Stimulated activated naive CD8-positive, alpha-beta T cell treated with anti-CD3 and anti-CD28 coated beads, Interleukin-15, amount 100 ng/mL, for 72 hours (primary cell): Measurements from ENCODE around the gene EPHB3.

Source experiments
- ATAC-seq: fragments of 150-1000 bp; cut with Tn5 transposase; 2 replicates; pipeline ENCODE4 v1.10.0; 2021; ENCODE audit warnings: mild to moderate bottlenecking, moderate library complexity
- DNase-seq, 2 donors: peaks; one replicate each; pipeline ENCODE4 v3.0.0; 2021 to 2022
- H3K27ac Mint-ChIP-seq, 2 donors: one replicate each; pipeline ENCODE4 v1.8.0; 2022; ENCODE audit warnings: mild to moderate bottlenecking in 2 of 2, mixed read lengths in 2 of 2, moderate library complexity in 2 of 2
- H3K27me3 Mint-ChIP-seq: one replicate; pipeline ENCODE4 v1.8.0; 2022; ENCODE audit warnings: mixed read lengths
- H3K4me1 Mint-ChIP-seq: one replicate; pipeline ENCODE4 v1.8.0; 2022; ENCODE audit warnings: mild to moderate bottlenecking, mixed read lengths
- H3K4me3 Mint-ChIP-seq, 2 donors: one replicate each; pipeline ENCODE4 v1.8.0; 2022; ENCODE audit warnings: mild to moderate bottlenecking in 2 of 2, mixed read lengths in 2 of 2, moderate library complexity in 1 of 2
- H3K9me3 Mint-ChIP-seq, 2 donors: one replicate each; pipeline ENCODE4 v1.8.0; 2022; ENCODE audit warnings: mixed read lengths in 2 of 2

Gene EPHB3

GRCh38 chr3:184561061-184561912 lies at the start of gene EPHB3:
Gene EPHB3 (plus strand): TSS chr3:184561785. CDS start chr3:184562236, 451 bp downstream.
- H3K27ac Mint-ChIP-seq = peak within 1 kb of the TSS; percentile 10 to 66
- H3K4me3 Mint-ChIP-seq = peak within 1 kb of the TSS; percentile 70 to 74
- peak; percentile 95 for DNase-seq
- peaks cover 48% of the 10 kb centered on the region for H3K27me3 Mint-ChIP-seq
- ATAC-seq = peak; percentile 89
- peaks cover 31% of the 10 kb centered on the region for H3K4me1 Mint-ChIP-seq
- H3K9me3 Mint-ChIP-seq = no peaks in the 10 kb centered on the region

- Mint-ChIP-seq H3K27ac (no peak overlapping the region), H3K4me1 (peaks cover 16% of the 10 kb centered on the region), H3K9me3 (no peaks in the 10 kb centered on the region), H3K4me3 (no peak overlapping the region), H3K27me3 (peaks cover 86% of the 10 kb centered on the region)
- ATAC-seq = no peak
- DNase-seq = no peak
Measured at GRCh38 chr3:184512621-184513020, 49.0 kb upstream of the EPHB3 start.

GRCh38 chr3:184513276-184514170 lies 48.1 kb upstream of the EPHB3 start:
- Mint-ChIP-seq H3K9me3 (no peaks in the 10 kb centered on the region), H3K27ac (no peak overlapping the region), H3K4me3 (peak overlapping the region; percentile 62 to 82), H3K4me1 (peaks cover 16% of the 10 kb centered on the region), H3K27me3 (peaks cover 85% of the 10 kb centered on the region)
- DNase-seq = peak; percentile 83 to 84
- peak; percentile 98 for ATAC-seq

DNA sequence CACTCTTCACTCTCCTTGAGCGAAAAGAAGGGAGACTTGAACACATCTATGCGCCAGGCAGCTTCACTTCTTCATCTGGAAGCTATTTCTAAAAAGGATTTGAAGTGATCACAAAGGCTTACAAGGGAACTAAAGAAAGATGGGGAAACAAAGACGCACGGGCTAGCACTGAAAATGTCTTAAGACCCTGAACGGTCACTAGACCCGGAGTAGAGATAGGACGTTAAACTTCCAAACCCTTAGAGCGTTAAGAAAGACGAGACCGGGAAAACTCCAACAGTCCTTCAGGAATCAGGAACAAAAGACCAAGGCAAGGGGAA lies 47.5 kb upstream of the EPHB3 start:
- Mint-ChIP-seq H3K27me3 (peaks cover 83% of the 10 kb centered on the region), H3K4me3 (peak overlapping the region; percentile 62 to 82), H3K9me3 (no peaks in the 10 kb centered on the region), H3K4me1 (peaks cover 16% of the 10 kb centered on the region), H3K27ac (no peak overlapping the region)
- DNase-seq (no peak), ATAC-seq (no peak)

GRCh38 chr3:184523825-184524615 lies 37.6 kb upstream of the EPHB3 start:
- Mint-ChIP-seq H3K4me3 (peak overlapping the region in 1 of 2 donors; percentile 59), H3K27me3 (peaks cover 32% of the 10 kb centered on the region), H3K9me3 (no peaks in the 10 kb centered on the region), H3K27ac (no peak overlapping the region), H3K4me1 (peaks cover 22% of the 10 kb centered on the region)
- DNase-seq (no peak), ATAC-seq (peak; percentile 68)

DNA sequence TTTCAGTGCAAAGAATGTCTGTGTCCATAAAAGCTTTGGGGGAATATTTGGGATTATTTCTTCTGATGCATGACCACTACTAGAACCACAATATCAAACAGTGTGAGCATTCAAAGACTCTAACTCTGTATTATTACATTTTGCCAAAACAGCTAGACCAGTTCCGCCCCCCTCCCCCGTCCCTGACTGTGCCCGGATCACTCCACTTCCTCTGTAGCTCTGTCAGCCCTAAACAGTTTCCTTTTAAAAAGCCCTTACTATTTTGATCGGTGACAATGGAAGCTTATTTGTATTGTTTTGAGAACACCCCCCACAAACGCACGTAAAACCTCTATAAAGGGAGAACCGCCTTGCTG lies 36.6 kb upstream of the EPHB3 start:
- ATAC-seq = peak; percentile 76
- Mint-ChIP-seq H3K27me3 (peaks cover 32% of the 10 kb centered on the region), H3K9me3 (no peaks in the 10 kb centered on the region), H3K4me3 (peak overlapping the region; percentile 90), H3K27ac (peak overlapping the region; percentile 42 to 87), H3K4me1 (peaks cover 22% of the 10 kb centered on the region)
- DNase-seq = no peak

- H3K4me3 Mint-ChIP-seq = peak overlapping the region; percentile 90
- peak; percentile 69 for ATAC-seq
- DNase-seq = peak; percentile 24 to 25
- peak overlapping the region; percentile 42 to 87 for H3K27ac Mint-ChIP-seq
- H3K27me3 Mint-ChIP-seq = peaks cover 32% of the 10 kb centered on the region
- H3K9me3 Mint-ChIP-seq = no peaks in the 10 kb centered on the region
- H3K4me1 Mint-ChIP-seq = peaks cover 22% of the 10 kb centered on the region
Measured at GRCh38 chr3:184525337-184526087, 36.1 kb upstream of the EPHB3 start.

- H3K4me1 Mint-ChIP-seq = peaks cover 22% of the 10 kb centered on the region
- peaks cover 32% of the 10 kb centered on the region for H3K27me3 Mint-ChIP-seq
- H3K27ac Mint-ChIP-seq = peak overlapping the region in 1 of 2 donors; percentile 66
- ATAC-seq = peak; percentile 66
- no peak for DNase-seq
- no peaks in the 10 kb centered on the region for H3K9me3 Mint-ChIP-seq
- peak overlapping the region; percentile 90 for H3K4me3 Mint-ChIP-seq
Measured at GRCh38 chr3:184526088-184526433, 35.5 kb upstream of the EPHB3 start.

DNA sequence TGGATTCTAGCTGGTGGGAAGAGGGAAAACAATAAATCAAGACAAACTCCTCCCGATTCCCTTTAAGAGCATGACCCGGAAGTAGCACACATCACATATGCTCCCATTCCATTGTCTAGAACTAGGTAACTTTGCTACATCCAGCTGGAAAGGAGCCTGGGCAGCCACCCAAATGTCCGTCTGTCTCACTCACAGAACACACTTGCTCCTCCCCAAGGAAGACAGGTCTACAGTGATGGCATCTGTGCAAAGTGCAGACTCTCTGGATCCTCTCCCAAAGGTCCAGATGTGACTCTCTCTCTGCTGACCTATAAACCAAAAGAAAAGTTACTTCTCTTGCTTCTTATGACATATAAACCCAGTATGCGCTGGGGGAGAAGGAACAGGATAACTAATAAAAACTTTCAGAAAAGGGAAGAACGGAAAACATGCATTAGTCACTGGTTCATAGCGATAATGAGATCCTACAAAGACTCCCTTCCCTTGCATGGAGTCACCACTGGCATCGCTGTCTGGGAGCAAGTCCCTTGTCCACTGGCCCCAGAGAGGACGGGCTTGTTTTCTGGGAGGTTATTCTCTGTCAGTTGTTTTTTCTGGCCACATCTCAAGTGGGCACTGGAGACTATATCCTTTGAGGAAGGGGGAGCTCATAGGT lies 29.8 kb upstream of the EPHB3 start:
- no peak overlapping the region for H3K4me3 Mint-ChIP-seq
- no peaks in the 10 kb centered on the region for H3K4me1 Mint-ChIP-seq
- peaks cover 30% of the 10 kb centered on the region for H3K27me3 Mint-ChIP-seq
- no peak overlapping the region for H3K27ac Mint-ChIP-seq
- DNase-seq (no peak), ATAC-seq (no peak)
- no peaks in the 10 kb centered on the region for H3K9me3 Mint-ChIP-seq

DNA sequence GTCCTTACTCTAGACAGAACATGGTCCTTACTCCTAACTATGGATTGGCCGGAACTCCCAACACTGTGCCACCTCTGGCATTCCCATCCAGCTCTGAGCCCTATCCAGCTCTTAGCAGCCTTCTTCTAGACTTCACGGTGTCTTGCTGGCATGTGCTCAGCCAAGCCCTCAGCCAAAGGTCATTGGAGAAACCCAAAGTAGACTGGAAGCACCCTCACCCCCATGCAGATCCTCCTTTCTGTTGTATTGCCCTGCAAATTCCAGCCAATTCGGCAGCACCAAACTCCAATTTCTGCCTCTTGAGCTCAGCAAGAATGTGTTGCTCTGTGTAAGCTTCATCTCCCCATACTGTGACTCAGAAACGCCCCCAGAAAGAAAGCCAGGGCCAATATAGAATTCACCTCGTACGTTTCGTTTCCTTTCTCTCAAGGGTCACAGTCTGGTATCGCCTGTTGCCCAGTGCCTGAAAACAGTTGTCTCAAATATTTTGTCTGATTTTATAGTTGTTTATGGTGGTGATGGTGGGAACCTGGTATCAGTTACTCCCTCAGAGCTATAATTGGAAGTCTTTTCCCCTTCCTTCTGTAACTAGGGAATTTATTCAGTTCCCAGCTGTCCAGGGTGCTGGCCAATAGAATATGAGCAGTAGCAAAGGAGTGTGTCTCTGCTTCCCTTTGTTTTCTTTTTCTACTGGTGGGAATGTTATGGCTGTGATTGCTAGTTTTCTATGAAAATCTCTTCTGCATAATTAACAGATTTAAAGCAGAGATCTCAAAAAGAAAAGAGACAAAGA lies 28.4 kb upstream of the EPHB3 start:
- DNase-seq (no peak), ATAC-seq (no peak)
- H3K27ac Mint-ChIP-seq = no peak overlapping the region
- H3K4me3 Mint-ChIP-seq = no peak overlapping the region
- peaks cover 18% of the 10 kb centered on the region for H3K27me3 Mint-ChIP-seq
- H3K4me1 Mint-ChIP-seq = no peaks in the 10 kb centered on the region
- H3K9me3 Mint-ChIP-seq = no peaks in the 10 kb centered on the region

GRCh38 chr3:184537885-184538665 lies 23.5 kb upstream of the EPHB3 start:
- Mint-ChIP-seq H3K27me3 (peaks cover 25% of the 10 kb centered on the region), H3K4me1 (peaks cover 6% of the 10 kb centered on the region), H3K9me3 (no peaks in the 10 kb centered on the region), H3K27ac (no peak overlapping the region), H3K4me3 (no peak overlapping the region)
- no peak for DNase-seq
- ATAC-seq = no peak

DNA sequence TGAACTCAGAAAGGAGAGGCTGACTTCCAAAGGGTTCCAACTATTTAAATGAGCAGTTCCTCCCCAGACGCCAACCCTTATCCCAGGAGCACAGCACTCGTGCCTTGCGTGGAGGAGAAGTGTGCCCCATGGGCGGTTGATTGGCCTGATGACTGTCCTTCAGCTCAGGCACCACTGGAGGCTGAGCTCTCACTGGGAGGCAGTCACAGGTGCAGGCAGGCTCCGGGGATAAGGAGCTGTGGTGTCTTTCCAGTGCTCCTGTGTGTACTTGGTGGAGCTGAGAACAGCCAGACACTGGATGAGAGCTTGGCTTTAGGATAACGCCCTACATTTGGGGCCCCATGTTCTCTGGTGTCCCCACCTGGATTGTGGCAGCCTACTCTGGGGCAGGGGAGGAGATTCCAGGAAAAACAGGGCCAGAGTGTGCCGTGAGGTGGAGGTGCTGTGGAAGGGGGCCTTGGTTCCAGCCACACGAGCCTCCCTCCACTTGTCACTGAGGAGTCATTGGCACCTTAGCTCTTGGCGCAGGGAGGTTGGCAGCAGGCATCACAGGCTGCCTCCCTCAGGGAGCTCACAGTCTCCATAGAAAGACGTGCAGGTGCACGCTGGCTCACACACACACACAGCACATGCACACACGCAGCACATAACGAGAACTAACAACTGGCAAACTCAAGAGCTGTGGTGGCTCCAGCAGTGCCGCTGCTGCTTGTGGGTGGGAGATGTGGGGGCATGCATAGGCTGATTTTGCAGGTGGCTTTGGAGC lies 22.7 kb upstream of the EPHB3 start:
- Mint-ChIP-seq H3K27ac (no peak overlapping the region), H3K27me3 (peaks cover 29% of the 10 kb centered on the region), H3K9me3 (no peaks in the 10 kb centered on the region), H3K4me3 (no peak overlapping the region), H3K4me1 (peaks cover 12% of the 10 kb centered on the region)
- ATAC-seq (no peak), DNase-seq (no peak)
